Esophagus squamous epithelium (tissue), 5 donors: ENCODE results near the gene CPSF2. TPM values are rescaled to one million over a fixed set of nuclear protein-coding genes. Genes with fewer than 3 reads are reported as not detected.

ENCODE experiments used
- DNase-seq: peaks from one replicate; lab custom pipeline; 2025; lab: John Stamatoyannopoulos, UW
- H3K27ac ChIP-seq, 4 donors: fragments of 200-600 bp; sonication (generic); one replicate each; pipeline ENCODE4 v1.5.1; 2016 to 2019; ENCODE audit warnings: mild to moderate bottlenecking in 1 of 4
- H3K27me3 ChIP-seq, 4 donors: fragments of 200-600 bp; sonication (generic); 1 replicate in 3 of 4; 2 replicates in 1 of 4; pipeline versions ENCODE4 v1.5.1 to v1.6.0; 2017 to 2021; ENCODE audit warnings: antibody characterized with exemption in 1 of 4
- H3K36me3 ChIP-seq, 3 donors: fragments of 200-600 bp; sonication (generic); one replicate each; pipeline ENCODE4 v1.5.1; 2016 to 2019
- H3K4me1 ChIP-seq, 3 donors: fragments of 200-600 bp; sonication (generic); one replicate each; pipeline ENCODE4 v1.5.1; 2017 to 2019
- H3K4me3 ChIP-seq, 4 donors: fragments of 200-600 bp; sonication (generic); 1 replicate in 3 of 4; 2 replicates in 1 of 4; pipeline ENCODE4 v1.5.1; 2016 to 2019; ENCODE audit warnings: mild to moderate bottlenecking in 2 of 4, moderate library complexity in 1 of 4
- H3K9me3 ChIP-seq, 3 donors: fragments of 200-600 bp; sonication (generic); one replicate each; pipeline ENCODE4 v1.5.1; 2016 to 2019
- POLR2A ChIP-seq, 4 donors: fragments of 450-650 bp; IDR thresholded peaks; one replicate each; pipeline ENCODE4 v1.6.1; 2017; ENCODE audit warnings: antibody characterized with exemption in 4 of 4, mild to moderate bottlenecking in 4 of 4, moderate library complexity in 3 of 4
- WGBS, 2 donors: methylation state at CpG; one replicate each; pipeline ENCODE4 v1.1.5; 2018; 5-methylcytosine and 5-hydroxymethylcytosine counted together
- intact Hi-C: fragments of 100-400 bp; cut with DNase I; formaldehyde crosslinking; loops from one replicate; pipeline ENCODE4 v1.15.0; 2022
- total RNA-seq, 4 donors: library from RNA; depleted of rRNA; stranded (reverse); fragments of >200 nt; gene quantifications; one replicate each; pipeline ENCODE4 v1.1.0, GENCODE V29; 2016
- TF ChIP-seq, protein P1 (sequence below), 6 experiments: fragments of 450-650 bp in 4 of 6; fragments of 200-600 bp in 2 of 6; sonication (generic) in 2 of 6; IDR thresholded peaks; one replicate each; pipeline ENCODE4 v1.5.1; 2016 to 2019; ENCODE audit warnings: antibody characterized with exemption in 6 of 6, mild to moderate bottlenecking in 4 of 6, moderate library complexity in 4 of 6
- donor health status: DM: yes; HTN: yes; CAD: no.

The CPSF2 gene
- total RNA-seq, 4 donors from 2014 or later = 29.6 to 71.4 (median 46.7) TPM

DNA sequence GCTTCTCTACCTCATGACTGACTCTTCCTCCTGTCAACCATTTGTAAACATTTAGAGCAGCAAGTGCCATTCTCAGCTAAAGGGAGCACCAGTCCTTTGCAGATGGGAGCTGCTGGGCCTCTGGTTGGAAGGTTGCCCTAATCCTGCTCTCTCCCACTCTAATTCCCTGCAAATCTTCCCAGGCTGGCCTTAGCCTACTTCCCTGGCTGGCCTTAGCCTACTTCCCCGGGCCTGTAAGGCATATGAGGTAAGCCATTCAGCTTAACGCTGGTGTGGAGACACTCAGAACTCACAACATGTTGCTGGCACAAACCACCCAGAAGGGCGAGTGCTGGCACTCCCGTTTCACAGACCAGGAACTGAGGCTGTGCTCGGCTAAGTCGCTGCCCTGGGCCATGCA is 69.0 kb downstream of the CPSF2 start:
- no peak for DNase-seq
- H3K27me3 ChIP-seq = no peaks in the 10 kb centered on the region
- no peak for TF ChIP-seq POLR2A (IDR thresholded peaks at IDR 0.05)
- TF ChIP-seq, protein P1, sequence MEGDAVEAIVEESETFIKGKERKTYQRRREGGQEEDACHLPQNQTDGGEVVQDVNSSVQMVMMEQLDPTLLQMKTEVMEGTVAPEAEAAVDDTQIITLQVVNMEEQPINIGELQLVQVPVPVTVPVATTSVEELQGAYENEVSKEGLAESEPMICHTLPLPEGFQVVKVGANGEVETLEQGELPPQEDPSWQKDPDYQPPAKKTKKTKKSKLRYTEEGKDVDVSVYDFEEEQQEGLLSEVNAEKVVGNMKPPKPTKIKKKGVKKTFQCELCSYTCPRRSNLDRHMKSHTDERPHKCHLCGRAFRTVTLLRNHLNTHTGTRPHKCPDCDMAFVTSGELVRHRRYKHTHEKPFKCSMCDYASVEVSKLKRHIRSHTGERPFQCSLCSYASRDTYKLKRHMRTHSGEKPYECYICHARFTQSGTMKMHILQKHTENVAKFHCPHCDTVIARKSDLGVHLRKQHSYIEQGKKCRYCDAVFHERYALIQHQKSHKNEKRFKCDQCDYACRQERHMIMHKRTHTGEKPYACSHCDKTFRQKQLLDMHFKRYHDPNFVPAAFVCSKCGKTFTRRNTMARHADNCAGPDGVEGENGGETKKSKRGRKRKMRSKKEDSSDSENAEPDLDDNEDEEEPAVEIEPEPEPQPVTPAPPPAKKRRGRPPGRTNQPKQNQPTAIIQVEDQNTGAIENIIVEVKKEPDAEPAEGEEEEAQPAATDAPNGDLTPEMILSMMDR (IDR thresholded peaks at IDR 0.05) = no peak
- no peak overlapping the region for H3K4me3 ChIP-seq
- intact Hi-C loops = no loop called here
- 55 to 61% methylated on average over 5 to 6 of the region's 6 CpGs for WGBS, 2 donors
- H3K4me1 ChIP-seq = no peaks in the 10 kb centered on the region
- no peaks in the 10 kb centered on the region for H3K9me3 ChIP-seq
- no peaks in the 10 kb centered on the region for H3K36me3 ChIP-seq
- H3K27ac ChIP-seq = no peak overlapping the region

DNA sequence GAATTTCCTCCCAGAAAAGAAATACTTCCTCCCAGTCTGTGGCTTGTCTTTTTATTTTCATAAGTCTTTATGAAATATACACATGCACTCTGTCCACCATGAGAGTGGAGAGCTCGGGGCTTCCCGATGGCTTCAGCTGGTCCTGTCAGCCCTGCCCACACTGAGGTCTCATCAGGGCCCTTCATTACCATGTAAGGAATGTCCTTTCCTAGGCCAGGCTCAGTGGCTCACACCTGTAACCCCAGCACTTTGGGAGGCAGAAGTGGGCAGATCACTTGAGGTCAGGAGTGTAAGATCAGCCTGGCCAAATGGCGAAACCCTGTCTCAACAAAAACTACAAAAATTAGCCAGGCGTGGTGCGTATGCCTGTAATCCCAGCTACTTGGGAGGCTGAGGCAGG is 77.0 kb downstream of the CPSF2 start:
- Histone ChIP-seq H3K27ac (no peak overlapping the region), H3K4me3 (no peak overlapping the region), H3K9me3 (no peaks in the 10 kb centered on the region), H3K4me1 (no peaks in the 10 kb centered on the region), H3K36me3 (no peaks in the 10 kb centered on the region), H3K27me3 (peaks cover 0 to 17% (median 0%) of the 10 kb centered on the region in 4 donors)
- no peak for TF ChIP-seq POLR2A (IDR thresholded peaks at IDR 0.05)
- TF ChIP-seq, protein P1 (IDR thresholded peaks at IDR 0.05) = no peak
- DNase-seq = no peak
- WGBS, 2 donors = 85 to 89% methylated on average over 5 of the region's 5 CpGs
- intact Hi-C loops = no loop called here

DNA sequence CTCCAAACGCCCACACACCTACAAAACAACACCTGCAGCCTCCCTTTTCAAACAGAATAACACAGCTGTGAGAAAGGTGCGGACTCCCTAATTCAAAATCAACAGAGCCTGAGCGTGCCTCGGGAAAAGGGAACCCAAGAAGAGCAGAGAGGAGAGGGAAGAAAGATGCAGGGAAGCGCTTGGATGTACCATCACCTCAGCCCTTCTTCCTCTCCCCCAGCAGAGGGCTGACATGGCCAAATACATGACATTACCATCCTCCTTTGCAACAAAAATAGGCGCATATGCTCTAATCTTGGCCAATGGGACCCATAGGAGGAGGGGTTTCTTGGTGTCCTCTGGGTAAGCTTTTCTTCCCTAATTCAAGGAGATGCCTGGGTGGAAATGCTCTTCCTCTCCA is 78.0 kb downstream of the CPSF2 start:
- DNase-seq = no peak
- Histone ChIP-seq H3K4me1 (no peaks in the 10 kb centered on the region), H3K9me3 (no peaks in the 10 kb centered on the region), H3K36me3 (no peaks in the 10 kb centered on the region), H3K27ac (no peak overlapping the region), H3K27me3 (peaks cover 0 to 17% (median 0%) of the 10 kb centered on the region in 4 donors), H3K4me3 (no peak overlapping the region)
- WGBS, 2 donors = 29 to 41% methylated on average over 3 to 6 of the region's 6 CpGs
- TF ChIP-seq, protein P1 (IDR thresholded peaks at IDR 0.05) = no peak
- no peak for TF ChIP-seq POLR2A (IDR thresholded peaks at IDR 0.05)
- intact Hi-C loops = no loop called here

DNA sequence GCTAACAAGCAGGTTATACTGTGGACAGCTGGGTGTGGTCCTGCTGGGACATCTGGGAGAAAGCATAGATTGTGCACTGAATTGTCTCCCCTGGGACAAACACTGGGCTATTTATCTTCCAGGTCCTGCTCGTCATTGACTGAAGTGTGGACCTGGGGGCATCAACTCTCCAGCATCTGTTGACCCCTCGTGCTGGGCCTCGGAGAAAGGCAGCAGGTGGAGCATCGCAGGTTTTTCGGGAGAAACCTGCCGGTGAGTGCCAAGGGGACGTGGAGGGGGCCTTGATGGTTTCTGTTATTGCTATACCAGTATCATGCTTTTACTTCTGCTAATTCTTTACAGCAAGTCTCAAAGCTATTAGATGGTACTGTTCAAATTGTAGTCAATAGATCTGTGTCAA is 81.3 kb downstream of the CPSF2 start:
- 54 to 60% methylated on average over 7 of the region's 7 CpGs for WGBS, 2 donors
- Histone ChIP-seq H3K27ac (no peak overlapping the region), H3K36me3 (no peaks in the 10 kb centered on the region), H3K4me1 (no peaks in the 10 kb centered on the region), H3K9me3 (no peaks in the 10 kb centered on the region), H3K27me3 (peaks cover 0 to 27% (median 0%) of the 10 kb centered on the region in 4 donors), H3K4me3 (no peak overlapping the region)
- intact Hi-C loops = no loop called here
- DNase-seq = no peak
- TF ChIP-seq, protein P1 (IDR thresholded peaks at IDR 0.05) = no peak
- no peak for TF ChIP-seq POLR2A (IDR thresholded peaks at IDR 0.05)

DNA sequence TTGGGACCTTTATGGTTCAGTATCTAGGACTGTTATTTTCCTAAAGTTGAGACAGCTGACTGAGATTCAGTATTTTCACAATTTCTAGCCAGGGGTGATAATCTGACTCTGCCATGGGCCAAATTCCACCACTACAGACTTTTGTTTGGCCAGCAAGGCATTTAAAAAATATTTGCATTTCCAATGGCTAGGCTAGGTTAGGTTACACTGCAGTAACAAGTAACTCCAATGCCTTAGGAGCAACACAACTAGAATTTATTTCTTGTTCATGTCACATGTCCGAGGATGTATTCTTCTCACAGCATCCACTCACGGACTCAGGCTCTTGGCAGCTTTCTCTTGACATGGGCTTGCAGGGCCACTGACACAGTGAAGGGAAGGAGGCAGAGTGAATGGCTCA is 83.0 kb downstream of the CPSF2 start:
- H3K27me3 ChIP-seq = peaks cover 0 to 21% (median 0%) of the 10 kb centered on the region in 4 donors
- no peak overlapping the region for H3K4me3 ChIP-seq
- no peak overlapping the region for H3K27ac ChIP-seq
- intact Hi-C loops = no loop called here
- 73 to 74% methylated on average over 2 of the region's 2 CpGs for WGBS, 2 donors
- TF ChIP-seq, protein P1 (IDR thresholded peaks at IDR 0.05) = no peak
- no peak for TF ChIP-seq POLR2A (IDR thresholded peaks at IDR 0.05)
- H3K9me3 ChIP-seq = no peaks in the 10 kb centered on the region
- no peaks in the 10 kb centered on the region for H3K36me3 ChIP-seq
- DNase-seq = no peak
- no peaks in the 10 kb centered on the region for H3K4me1 ChIP-seq
